Motor neuron (in vitro differentiated cells): Measurements from ENCODE around the gene ZNF106. TPM values are rescaled to one million over a fixed set of nuclear protein-coding genes. Genes with fewer than 3 reads are reported as not detected.

ENCODE experiments used
- ATAC-seq, 8 experiments: fragments of 200-7000 bp; cut with Tn5 transposase; replicated peaks in 6 of 8; 2 replicates each; pipeline ENCODE4 v1.8.0; 2021; ENCODE audit warnings: mild to moderate bottlenecking in 8 of 8, moderate library complexity in 8 of 8
- H3K27ac ChIP-seq, 2 donors: fragments of 250-450 bp; sonication (Bioruptor Pico); 2 replicates each; pipeline ENCODE4 v1.9.0; 2021; ENCODE audit warnings: antibody characterized with exemption in 2 of 2, mild to moderate bottlenecking in 2 of 2, moderate library complexity in 1 of 2
- H3K4me1 ChIP-seq, 2 donors: fragments of 250-450 bp; sonication (Bioruptor Pico); replicated peaks in 1 of 2; 2 replicates each; pipeline ENCODE4 v1.6.1; 2021; ENCODE audit warnings: antibody characterized with exemption in 2 of 2, mild to moderate bottlenecking in 2 of 2, moderate library complexity in 1 of 2
- H3K4me3 ChIP-seq, 5 donors: fragments of 250-450 bp; sonication (Bioruptor Pico); 2 replicates each; pipeline ENCODE4 v1.9.0; 2021; ENCODE audit warnings: antibody characterized with exemption in 5 of 5, mild to moderate bottlenecking in 5 of 5, moderate library complexity in 4 of 5
- WGBS, 10 experiments: fragments of 450-650 bp; shearing (Covaris generic); methylation state at CpG; one replicate each; pipeline ENCODE4 v1.0.0; 2022; 5-methylcytosine and 5-hydroxymethylcytosine counted together
- in situ Hi-C, 9 experiments: fragments of 400-800 bp; cut with MboI; loops; one replicate each; pipeline ENCODE4 v1.15.0; 2021; ENCODE audit warnings: low sequenced_read_pairs in 9 of 9, low pct_unique_long_range_greater_than_20kb in 2 of 9; ENCODE audit not compliant: unreplicated experiment in 9 of 9
- total RNA-seq, 8 experiments: library from RNA; unstranded; fragments of 300-600 nt; gene quantifications; 2 replicates each; pipeline versions ENCODE4 v1.2.3 to v1.2.4, GENCODE V29; 2022

Gene ZNF106
- total RNA-seq, 8 experiments from 2014 or later: 15.1 to 101 (median 33.4) TPM

GRCh38 chr15:42498212-42499068 is 7.5 kb upstream of the ZNF106 start:
- peak in 1 of 8 experiments; percentile 1 for ATAC-seq
- H3K27ac ChIP-seq: no peak overlapping the region
- peaks cover 2 to 11% of the 10 kb centered on the region in 2 donors for H3K4me1 ChIP-seq
- WGBS, 10 experiments: 0 to 100% (median 91%) methylated on average over 1 to 4 of the region's 6 CpGs
- in situ Hi-C loops: no loop called here
- no peak overlapping the region for H3K4me3 ChIP-seq

- WGBS, 10 experiments: 0 to 7% (median 0%) methylated on average over 3 to 27 of the region's 43 CpGs; no CpG with 5 or more reads in 1 of the 10 experiments
- in situ Hi-C loops: no loop called here
- ATAC-seq: peak; percentile 80 to 95 (median 94)
- peak within 1 kb of the TSS; percentile 47 to 87 (median 63) for H3K4me3 ChIP-seq
- H3K4me1 ChIP-seq: peaks cover 2 to 14% of the 10 kb centered on the region in 2 donors
- H3K27ac ChIP-seq: peak within 1 kb of the TSS; percentile 45 to 60
Measured at GRCh38 chr15:42495361-42496212, 4.6 kb upstream of the ZNF106 start, which contains the start of gene SNAP23. SNAP23 (plus strand) TSS chr15:42495634; CDS start chr15:42511847, 16,213 bp downstream.

GRCh38 chr15:42494998-42495360 is 4.0 kb upstream of the ZNF106 start:
- 0 to 48% (median 34%) methylated on average over 2 to 9 of the region's 10 CpGs; no CpG with 5 or more reads in 1 of the 10 experiments for WGBS, 10 experiments
- ATAC-seq: peak in 6 of 8 experiments; percentile 0 to 39 (median 8)
- in situ Hi-C loops: no loop called here
- H3K4me1 ChIP-seq: peaks cover 2 to 15% of the 10 kb centered on the region in 2 donors
- H3K4me3 ChIP-seq: peak overlapping the region; percentile 47 to 87 (median 63)
- H3K27ac ChIP-seq: peak overlapping the region; percentile 45 to 60

GRCh38 chr15:42493679-42494078 is 2.7 kb upstream of the ZNF106 start:
- Histone ChIP-seq H3K4me3 (no peak overlapping the region), H3K27ac (no peak overlapping the region), H3K4me1 (peaks cover 2 to 17% of the 10 kb centered on the region in 2 donors)
- WGBS, 10 experiments: 50 to 100% (median 81%) methylated on average over 1 of the region's 1 CpG
- in situ Hi-C loops: no loop called here
- no peak for ATAC-seq

GRCh38 chr15:42491539-42492225 is 741 bp upstream of the ZNF106 start:
- Histone ChIP-seq H3K4me1 (peaks cover 2 to 17% of the 10 kb centered on the region in 2 donors), H3K4me3 (peak overlapping the region; percentile 52 to 99 (median 70)), H3K27ac (peak overlapping the region; percentile 73 to 84)
- in situ Hi-C loops: no loop called here
- peak in 1 of 8 experiments; percentile 1 for ATAC-seq
- WGBS, 10 experiments: 0 to 93% (median 70%) methylated on average over 1 to 10 of the region's 18 CpGs; no CpG with 5 or more reads in 2 of the 10 experiments

GRCh38 chr15:42490291-42490670 is 660 bp downstream of the ZNF106 start:
- Histone ChIP-seq H3K4me1 (peaks cover 2 to 11% of the 10 kb centered on the region in 2 donors), H3K4me3 (peak overlapping the region; percentile 52 to 99 (median 70)), H3K27ac (peak overlapping the region; percentile 73 to 84)
- in situ Hi-C loops: no loop called here
- peak in 2 of 8 experiments; percentile 0 to 4 for ATAC-seq
- WGBS, 10 experiments: 0 to 9% (median 6%) methylated on average over 2 to 11 of the region's 11 CpGs

- H3K27ac ChIP-seq: no peak overlapping the region
- no peak for ATAC-seq
- in situ Hi-C loops: no loop called here
- no peak overlapping the region for H3K4me3 ChIP-seq
- no peaks in the 10 kb centered on the region for H3K4me1 ChIP-seq
- WGBS, 10 experiments: 89 to 100% (median 100%) methylated on average over 1 of the region's 1 CpG; no CpG with 5 or more reads in 3 of the 10 experiments
Measured at GRCh38 chr15:42483677-42484076, 7.3 kb downstream of the ZNF106 start.

GRCh38 chr15:42482701-42483100 is 8.2 kb downstream of the ZNF106 start:
- Histone ChIP-seq H3K4me1 (no peaks in the 10 kb centered on the region), H3K4me3 (no peak overlapping the region), H3K27ac (no peak overlapping the region)
- 17 to 100% (median 92%) methylated on average over 1 to 4 of the region's 6 CpGs; no CpG with 5 or more reads in 5 of the 10 experiments for WGBS, 10 experiments
- in situ Hi-C loops: no loop called here
- peak in 3 of 8 experiments; percentile 27 to 98 (median 89) for ATAC-seq

- ATAC-seq: no peak
- in situ Hi-C loops: no loop called here
- 40 to 100% (median 80%) methylated on average over 1 to 2 of the region's 2 CpGs; no CpG with 5 or more reads in 2 of the 10 experiments for WGBS, 10 experiments
Measured at GRCh38 chr15:42474827-42475226, 16.1 kb downstream of the ZNF106 start.

GRCh38 chr15:42471002-42471401 is 19.9 kb downstream of the ZNF106 start:
- in situ Hi-C loops: no loop called here
- Histone ChIP-seq H3K4me3 (no peak overlapping the region), H3K4me1 (no peaks in the 10 kb centered on the region), H3K27ac (no peak overlapping the region)
- no peak for ATAC-seq
- 6 to 100% (median 90%) methylated on average over 1 to 3 of the region's 3 CpGs; no CpG with 5 or more reads in 1 of the 10 experiments for WGBS, 10 experiments

More at GRCh38 chr15:42474827-42475226, 16.1 kb downstream of the ZNF106 start:
- H3K27ac ChIP-seq: no peak overlapping the region
- H3K4me3 ChIP-seq: no peak overlapping the region
- no peaks in the 10 kb centered on the region for H3K4me1 ChIP-seq

GRCh38 chr15:42465520-42466259 is 25.3 kb downstream of the ZNF106 start:
- ATAC-seq: no peak
- no peaks in the 10 kb centered on the region for H3K4me1 ChIP-seq
- H3K4me3 ChIP-seq: no peak overlapping the region
- no peak overlapping the region for H3K27ac ChIP-seq
- in situ Hi-C loops: no loop called here
- 43 to 92% (median 85%) methylated on average over 1 to 7 of the region's 8 CpGs; no CpG with 5 or more reads in 2 of the 10 experiments for WGBS, 10 experiments

GRCh38 chr15:42461261-42461660 is 29.7 kb downstream of the ZNF106 start:
- H3K27ac ChIP-seq: no peak overlapping the region
- WGBS, 10 experiments: 6 to 96% (median 75%) methylated on average over 1 to 3 of the region's 3 CpGs; no CpG with 5 or more reads in 2 of the 10 experiments
- ATAC-seq: no peak
- in situ Hi-C loops: no loop called here
- H3K4me1 ChIP-seq: peaks cover 6 to 12% of the 10 kb centered on the region in 2 donors
- no peak overlapping the region for H3K4me3 ChIP-seq
